Ectodermal cell (in vitro differentiated cells): ENCODE data around the gene ANXA1.
"Not testable (repeated sequence)": the region's sequence is repeated elsewhere in the genome, so short reads cannot be mapped to it uniquely, and the experiment has no call there.

Source experiments
- H3K27ac ChIP-seq: 2 replicates; pipeline ENCODE4 v1.7.0; 2013; ENCODE audit warnings: mild to moderate bottlenecking, low read depth, low read length; ENCODE audit not compliant: insufficient read depth, poor library complexity, severe bottlenecking
- H3K27me3 ChIP-seq: 2 replicates; pipeline ENCODE4 v1.7.0; 2013; ENCODE audit warnings: mild to moderate bottlenecking, low read length; ENCODE audit not compliant: insufficient read depth, control insufficient read depth, poor library complexity, severe bottlenecking
- H3K36me3 ChIP-seq: one replicate; pipeline ENCODE4 v1.7.0; 2013; ENCODE audit warnings: low read length; ENCODE audit not compliant: control insufficient read depth, insufficient read depth
- H3K4me1 ChIP-seq: one replicate; pipeline ENCODE4 v1.7.0; 2013; ENCODE audit warnings: low read length; ENCODE audit not compliant: control insufficient read depth, insufficient read depth
- H3K4me3 ChIP-seq: 2 replicates; pipeline ENCODE4 v1.7.0; 2013; ENCODE audit warnings: low read depth, low read length, control low read depth; ENCODE audit not compliant: insufficient read depth
- H3K9me3 ChIP-seq: 2 replicates; pipeline ENCODE4 v1.7.0; 2013; ENCODE audit warnings: mild to moderate bottlenecking, low read length, moderate library complexity; ENCODE audit not compliant: control insufficient read depth
- WGBS, 2 experiments: methylation state at CpG; one replicate each; pipeline ENCODE4 v1.1.7; 2013; ENCODE audit warnings: missing lambda C conversion rate in 2 of 2; 5-methylcytosine and 5-hydroxymethylcytosine counted together

Gene ANXA1

DNA sequence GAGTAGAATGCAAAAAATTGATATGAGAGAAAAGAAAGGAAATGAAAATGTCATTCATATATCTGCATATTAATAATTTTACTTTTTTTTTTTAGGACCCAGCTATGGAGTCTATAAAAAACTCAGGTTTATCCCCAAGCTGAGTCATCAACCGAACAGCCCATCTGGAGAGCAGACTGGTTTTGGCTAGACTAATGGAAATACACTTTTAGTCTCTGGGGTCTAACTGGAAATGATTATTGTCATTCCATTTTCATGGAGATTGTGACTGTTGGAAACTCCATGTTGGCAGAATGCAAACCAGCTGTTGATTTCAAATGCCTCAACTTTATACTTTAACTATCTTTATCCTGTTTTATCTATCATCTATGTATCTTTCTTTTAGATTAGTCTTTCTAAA is 28.7 kb downstream of the ANXA1 start:
- no peak overlapping the region for H3K27ac ChIP-seq
- H3K4me1 ChIP-seq = no peaks in the 10 kb centered on the region
- H3K36me3 ChIP-seq = no peaks in the 10 kb centered on the region
- WGBS, 2 experiments = 83 to 91% methylated on average over 1 of the region's 1 CpG
- H3K4me3 ChIP-seq = no peak overlapping the region
- no peaks in the 10 kb centered on the region for H3K27me3 ChIP-seq
- no peaks in the 10 kb centered on the region for H3K9me3 ChIP-seq

DNA sequence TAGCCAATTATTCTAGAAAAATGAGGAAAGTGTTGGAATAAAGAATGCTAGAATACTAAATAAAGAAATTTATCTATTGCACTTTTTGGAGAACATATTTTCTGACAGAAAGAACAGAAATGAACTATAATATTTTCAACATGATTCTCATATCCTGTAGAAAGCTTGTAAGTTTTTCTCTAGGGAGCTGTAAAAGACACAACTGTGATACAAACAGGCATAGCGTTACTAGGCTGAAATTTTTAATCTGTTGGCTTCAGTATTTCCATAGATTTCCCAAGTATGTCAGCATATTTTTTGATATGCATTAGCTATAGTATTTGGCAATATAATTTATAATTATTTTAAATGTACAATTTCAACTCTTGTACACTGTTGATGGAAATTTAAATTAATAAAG is 31.3 kb downstream of the ANXA1 start:
- WGBS, 2 experiments = 100% methylated on average over 1 of the region's 1 CpG
- Histone ChIP-seq H3K9me3 (no peaks in the 10 kb centered on the region), H3K27me3 (no peaks in the 10 kb centered on the region), H3K4me1 (no peaks in the 10 kb centered on the region), H3K27ac (no peak overlapping the region), H3K36me3 (no peaks in the 10 kb centered on the region), H3K4me3 (no peak overlapping the region)

DNA sequence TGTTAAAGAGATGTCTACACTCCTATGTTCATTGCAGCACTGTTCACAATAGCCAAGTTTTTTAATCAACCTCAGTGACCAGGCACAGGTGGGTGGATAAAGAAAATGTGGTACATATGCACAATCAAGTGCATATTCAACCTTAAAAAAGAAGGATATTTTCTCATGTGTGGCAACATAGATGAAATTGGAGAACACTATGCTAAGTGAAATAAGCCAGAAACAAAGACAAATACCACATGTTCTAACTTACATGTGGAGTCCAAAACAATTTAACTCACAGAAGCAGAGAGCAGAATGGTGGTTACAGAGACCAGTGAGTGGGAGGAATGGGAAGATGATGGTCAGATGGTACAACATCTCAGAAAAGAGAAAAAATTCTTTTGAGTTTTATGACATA is 31.8 kb downstream of the ANXA1 start:
- H3K27ac ChIP-seq = no peak overlapping the region
- no peaks in the 10 kb centered on the region for H3K9me3 ChIP-seq
- H3K27me3 ChIP-seq = no peaks in the 10 kb centered on the region
- H3K36me3 ChIP-seq = no peaks in the 10 kb centered on the region
- no peaks in the 10 kb centered on the region for H3K4me1 ChIP-seq
- no peak overlapping the region for H3K4me3 ChIP-seq

DNA sequence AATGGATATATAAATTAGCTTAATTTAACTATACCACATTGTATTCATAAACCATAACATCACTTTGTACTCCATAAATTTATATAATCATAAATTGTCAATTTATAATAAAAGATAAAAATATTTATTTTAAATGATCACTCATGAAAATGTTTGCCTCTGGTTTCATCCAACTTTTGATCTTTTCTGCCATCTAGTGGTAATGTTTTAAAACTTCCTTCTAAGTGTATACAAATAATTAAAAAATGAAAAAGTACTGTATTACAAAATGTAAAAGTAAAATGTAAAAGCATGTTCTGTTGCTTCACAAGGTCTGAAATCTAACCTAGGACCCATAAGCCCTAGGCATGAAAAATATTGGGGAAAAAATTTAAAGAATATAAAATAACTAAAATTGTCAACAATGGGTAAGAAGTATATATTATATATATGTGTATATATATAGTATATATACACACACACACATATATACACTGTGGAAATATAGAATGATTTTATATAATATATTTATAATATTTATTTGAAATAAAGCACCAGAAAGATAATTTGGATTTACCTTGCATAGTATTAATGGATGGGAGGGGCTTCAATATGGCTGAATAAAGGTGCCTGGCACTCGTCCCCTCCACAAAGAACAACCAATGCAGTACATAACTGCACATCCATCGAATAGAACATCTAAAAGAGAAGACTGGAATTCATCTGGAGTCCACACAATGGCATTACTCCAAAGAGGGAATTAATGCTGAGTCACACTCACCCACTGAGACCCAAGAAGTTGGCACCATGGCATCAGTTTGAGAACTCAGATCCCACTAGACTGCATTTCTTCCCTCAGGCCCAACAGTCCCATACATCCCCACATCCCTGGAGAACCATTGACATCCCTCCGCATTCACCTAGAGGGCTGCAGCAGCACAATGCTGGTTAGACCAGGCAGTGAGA is 32.5 kb downstream of the ANXA1 start:
- no peaks in the 10 kb centered on the region for H3K4me1 ChIP-seq
- no peak overlapping the region for H3K27ac ChIP-seq
- WGBS, 2 experiments = 72 to 74% methylated on average over 3 of the region's 3 CpGs
- no peak overlapping the region for H3K4me3 ChIP-seq
- H3K9me3 ChIP-seq = no peaks in the 10 kb centered on the region
- H3K27me3 ChIP-seq = no peaks in the 10 kb centered on the region
- H3K36me3 ChIP-seq = no peaks in the 10 kb centered on the region

DNA sequence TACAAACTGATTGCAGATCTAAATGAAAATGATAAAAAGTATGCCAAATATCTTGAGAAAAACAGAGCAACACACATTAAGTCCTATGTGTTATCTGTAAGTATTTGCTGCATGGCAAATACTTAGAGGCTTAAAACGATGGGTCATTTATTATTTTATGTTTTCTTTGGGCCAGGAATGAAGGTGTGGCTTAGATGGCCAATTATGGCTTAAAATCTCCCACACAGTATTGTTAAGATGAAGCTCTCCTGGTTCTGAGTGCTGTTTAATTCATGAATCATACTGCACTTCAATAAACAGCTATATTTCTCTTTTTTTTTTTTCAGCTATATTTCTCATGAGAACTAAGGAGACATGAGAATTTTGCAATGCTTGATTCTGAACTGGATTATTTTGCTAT is 39.4 kb downstream of the ANXA1 start:
- H3K27me3 ChIP-seq, H3K4me3 ChIP-seq, H3K27ac ChIP-seq, H3K4me1 ChIP-seq, H3K36me3 ChIP-seq, H3K9me3 ChIP-seq: not testable (repeated sequence)
- no CpG with 5 or more reads among the region's 1 CpG for WGBS, 2 experiments

DNA sequence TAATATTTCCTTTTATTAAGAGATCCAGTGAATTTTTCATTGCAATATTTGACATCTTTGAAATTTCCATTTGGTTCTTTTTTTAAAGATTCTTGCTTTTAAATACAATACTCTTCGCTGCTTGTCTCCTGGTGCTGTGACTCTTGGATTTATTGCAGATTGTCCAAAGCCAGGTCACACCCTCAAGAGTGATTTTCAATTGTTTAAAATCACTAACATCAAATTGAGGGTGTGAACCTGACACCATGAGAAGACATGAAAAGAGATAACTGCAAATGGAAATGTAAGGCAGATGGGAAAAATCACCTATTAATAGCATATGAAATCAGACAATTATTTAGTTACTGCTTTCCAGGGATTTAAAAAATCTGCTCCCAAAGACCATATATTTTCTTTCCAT is 42.6 kb downstream of the ANXA1 start:
- H3K4me1 ChIP-seq = no peaks in the 10 kb centered on the region
- no peaks in the 10 kb centered on the region for H3K27me3 ChIP-seq
- H3K27ac ChIP-seq = no peak overlapping the region
- WGBS, 2 experiments = 100% methylated on average over 1 of the region's 1 CpG
- no peaks in the 10 kb centered on the region for H3K36me3 ChIP-seq
- H3K4me3 ChIP-seq = no peak overlapping the region
- H3K9me3 ChIP-seq = no peaks in the 10 kb centered on the region

DNA sequence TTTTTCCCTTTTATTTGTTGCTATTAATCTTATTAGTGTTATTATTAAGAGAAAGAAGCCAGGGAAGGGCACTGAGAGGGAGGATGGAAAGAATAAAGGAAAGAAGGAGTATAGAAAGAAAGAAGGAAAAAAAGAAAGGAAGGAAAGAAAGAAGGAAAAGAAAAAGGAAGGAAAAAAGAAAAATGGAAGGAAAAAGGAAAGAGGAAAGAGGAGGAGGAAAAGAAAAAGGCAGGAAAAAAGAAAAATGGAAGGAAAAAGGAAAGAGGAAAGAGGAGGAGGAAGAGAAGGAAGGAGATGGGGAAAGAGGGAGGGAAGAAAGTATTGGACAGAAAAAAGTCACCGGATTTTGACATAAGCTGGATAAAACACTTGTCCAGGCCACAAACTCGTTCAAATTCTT is 47.8 kb downstream of the ANXA1 start:
- no peaks in the 10 kb centered on the region for H3K27me3 ChIP-seq
- H3K36me3 ChIP-seq = no peaks in the 10 kb centered on the region
- no peak overlapping the region for H3K4me3 ChIP-seq
- peaks cover 3% of the 10 kb centered on the region for H3K4me1 ChIP-seq
- 84 to 87% methylated on average over 2 of the region's 2 CpGs for WGBS, 2 experiments
- no peak overlapping the region for H3K27ac ChIP-seq
- no peaks in the 10 kb centered on the region for H3K9me3 ChIP-seq

DNA sequence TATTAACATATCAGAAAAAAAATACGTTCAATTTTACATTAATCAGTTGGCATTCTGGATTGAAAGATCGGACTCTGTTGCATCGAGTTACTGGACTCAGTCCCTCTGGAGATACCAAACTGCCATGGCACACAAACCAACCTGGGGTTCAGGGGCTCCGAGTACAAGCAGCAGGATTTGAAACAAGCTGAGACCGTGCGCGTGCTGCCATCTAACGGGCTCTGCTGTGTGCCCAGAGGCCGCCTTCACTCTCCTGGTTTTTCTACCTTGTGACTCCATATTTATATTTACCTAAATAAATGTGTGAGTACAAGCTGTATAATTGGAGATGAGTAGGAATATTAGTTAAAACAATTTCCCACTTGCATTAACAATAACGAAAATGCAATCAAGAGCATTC is 48.2 kb downstream of the ANXA1 start:
- Histone ChIP-seq H3K4me3 (no peak overlapping the region), H3K27ac (no peak overlapping the region), H3K4me1 (peaks cover 3% of the 10 kb centered on the region), H3K27me3 (no peaks in the 10 kb centered on the region), H3K36me3 (no peaks in the 10 kb centered on the region), H3K9me3 (no peaks in the 10 kb centered on the region)
- WGBS, 2 experiments = 79 to 83% methylated on average over 8 to 10 of the region's 10 CpGs

DNA sequence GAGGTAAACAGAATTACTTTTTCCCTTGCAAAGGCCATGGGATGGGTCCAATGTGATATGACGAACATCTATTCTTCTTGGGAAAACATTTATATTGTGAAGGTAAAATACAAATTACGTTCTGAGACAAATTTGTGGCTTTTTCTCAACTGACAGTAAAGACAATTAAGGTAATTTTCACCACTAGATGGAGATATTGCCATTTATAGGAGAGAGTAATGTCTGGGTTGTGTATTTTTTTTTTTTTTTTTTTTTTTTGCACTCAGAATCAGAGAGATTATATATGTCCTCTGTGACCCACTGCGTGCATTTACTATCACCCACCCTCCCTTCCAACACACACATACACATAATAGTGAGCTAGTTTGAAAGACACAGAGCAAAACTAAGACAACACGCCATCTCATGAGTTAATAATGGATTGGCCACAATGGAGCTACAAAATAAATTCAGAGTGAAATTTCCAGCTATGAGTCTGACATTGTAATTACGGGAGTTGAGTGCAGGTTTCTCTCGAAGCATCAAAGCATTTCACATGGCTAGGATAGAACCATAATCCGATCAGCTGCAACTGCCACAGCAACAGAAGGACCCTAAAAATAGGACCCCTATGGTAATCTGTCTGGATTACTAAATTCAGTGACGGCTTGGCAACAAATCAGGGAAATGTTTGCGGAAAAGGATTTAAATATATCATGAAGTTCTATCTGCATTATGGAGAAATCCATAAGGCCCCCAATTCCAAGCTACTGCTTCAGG is 49.2 kb downstream of the ANXA1 start:
- 66 to 69% methylated on average over 9 of the region's 9 CpGs for WGBS, 2 experiments
- peaks cover 3% of the 10 kb centered on the region for H3K4me1 ChIP-seq
- H3K9me3 ChIP-seq = no peaks in the 10 kb centered on the region
- H3K27ac ChIP-seq = no peak overlapping the region
- H3K27me3 ChIP-seq = no peaks in the 10 kb centered on the region
- no peaks in the 10 kb centered on the region for H3K36me3 ChIP-seq
- H3K4me3 ChIP-seq = no peak overlapping the region

DNA sequence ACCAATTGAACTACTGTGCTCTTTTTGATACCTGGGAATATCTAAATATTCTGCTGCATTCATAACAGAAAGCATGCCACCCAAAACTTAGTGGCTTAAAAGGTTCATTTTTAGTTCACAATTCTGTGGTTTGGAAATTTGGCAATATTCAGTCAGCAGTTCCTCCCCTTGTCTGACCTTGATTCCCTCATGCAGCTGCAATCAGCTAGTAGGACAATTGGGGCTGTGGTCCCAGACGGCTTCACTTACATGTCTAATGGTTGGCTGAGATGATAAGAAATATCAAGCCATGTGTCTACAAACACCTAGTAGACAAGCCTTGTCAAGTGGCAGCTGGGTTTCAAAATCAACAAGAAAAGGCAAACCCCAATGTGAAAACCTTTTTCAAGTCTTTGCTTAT is 51.3 kb downstream of the ANXA1 start:
- Histone ChIP-seq H3K4me3 (no peak overlapping the region), H3K27ac (no peak overlapping the region), H3K36me3 (no peaks in the 10 kb centered on the region), H3K9me3 (no peaks in the 10 kb centered on the region), H3K27me3 (no peaks in the 10 kb centered on the region), H3K4me1 (peaks cover 3% of the 10 kb centered on the region)
- 0 to 4% methylated on average over 1 of the region's 1 CpG for WGBS, 2 experiments
